ENCODE data around the gene SLC26A4. TPM values are rescaled to one million over a fixed set of nuclear protein-coding genes. Genes with fewer than 3 reads are reported as not detected.

SLC26A4 gene
- total RNA-seq, 1 donor from 2014 or later = 0.12 TPM

DNA sequence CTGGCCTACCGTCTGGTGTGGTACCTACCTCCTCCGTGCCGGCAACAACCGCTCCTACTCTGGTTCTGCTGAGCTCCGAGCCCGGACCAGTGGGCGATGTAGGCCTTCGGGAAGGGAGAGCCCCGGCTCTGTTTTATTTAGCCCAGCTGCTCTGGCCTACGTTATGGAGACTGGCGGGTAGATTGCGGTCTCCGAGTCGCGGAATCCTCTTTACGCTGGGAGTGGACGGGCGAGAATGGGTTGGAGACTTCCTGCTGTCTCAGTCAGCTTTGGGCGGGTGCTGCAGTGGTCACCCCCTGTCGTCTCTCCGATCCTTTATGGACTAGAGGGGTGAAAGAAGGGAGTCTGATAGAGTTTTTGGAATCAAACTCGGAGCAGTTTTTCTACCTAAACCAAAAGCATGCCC lies 83.7 kb downstream of the SLC26A4 start:
- TF ChIP-seq, protein P1, sequence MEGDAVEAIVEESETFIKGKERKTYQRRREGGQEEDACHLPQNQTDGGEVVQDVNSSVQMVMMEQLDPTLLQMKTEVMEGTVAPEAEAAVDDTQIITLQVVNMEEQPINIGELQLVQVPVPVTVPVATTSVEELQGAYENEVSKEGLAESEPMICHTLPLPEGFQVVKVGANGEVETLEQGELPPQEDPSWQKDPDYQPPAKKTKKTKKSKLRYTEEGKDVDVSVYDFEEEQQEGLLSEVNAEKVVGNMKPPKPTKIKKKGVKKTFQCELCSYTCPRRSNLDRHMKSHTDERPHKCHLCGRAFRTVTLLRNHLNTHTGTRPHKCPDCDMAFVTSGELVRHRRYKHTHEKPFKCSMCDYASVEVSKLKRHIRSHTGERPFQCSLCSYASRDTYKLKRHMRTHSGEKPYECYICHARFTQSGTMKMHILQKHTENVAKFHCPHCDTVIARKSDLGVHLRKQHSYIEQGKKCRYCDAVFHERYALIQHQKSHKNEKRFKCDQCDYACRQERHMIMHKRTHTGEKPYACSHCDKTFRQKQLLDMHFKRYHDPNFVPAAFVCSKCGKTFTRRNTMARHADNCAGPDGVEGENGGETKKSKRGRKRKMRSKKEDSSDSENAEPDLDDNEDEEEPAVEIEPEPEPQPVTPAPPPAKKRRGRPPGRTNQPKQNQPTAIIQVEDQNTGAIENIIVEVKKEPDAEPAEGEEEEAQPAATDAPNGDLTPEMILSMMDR (conservative IDR thresholded peaks at IDR 0.05) = no peak
- DNase-seq (ENCODE audit: low read depth, low spot score) = no peak
- Mint-ChIP-seq H3K9me3 (no peaks in the 10 kb centered on the region), H3K27me3 (ENCODE audit: low read depth) (peaks cover 18% of the 10 kb centered on the region), H3K36me3 (ENCODE audit: low read depth) (no peaks in the 10 kb centered on the region), H3K4me1 (peaks cover 28% of the 10 kb centered on the region), H3K27ac (ENCODE audit: unreplicated experiment) (peak overlapping the region; percentile 100), H3K4me3 (peak overlapping the region; percentile 98)

DNA sequence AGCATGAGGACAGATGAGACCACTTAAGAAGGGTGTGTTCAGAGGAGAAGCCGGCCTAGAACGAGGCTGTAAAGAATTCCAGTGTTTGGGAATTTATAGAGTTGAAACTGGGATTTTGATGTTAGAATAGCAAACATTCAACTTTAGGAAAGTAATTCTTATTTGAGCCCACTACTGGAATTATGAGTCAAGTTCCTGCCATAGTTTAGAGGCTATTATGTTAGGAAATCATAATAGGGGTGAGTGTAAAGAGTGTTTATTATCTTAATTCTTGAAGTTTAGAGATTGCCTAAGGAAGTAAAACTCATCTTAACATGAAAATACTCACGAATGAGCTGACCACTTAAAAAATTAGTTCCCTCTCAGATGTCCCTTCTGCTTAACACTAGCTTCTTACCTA lies 85.4 kb downstream of the SLC26A4 start:
- H3K27ac Mint-ChIP-seq (ENCODE audit: unreplicated experiment) = no peak overlapping the region

DNA sequence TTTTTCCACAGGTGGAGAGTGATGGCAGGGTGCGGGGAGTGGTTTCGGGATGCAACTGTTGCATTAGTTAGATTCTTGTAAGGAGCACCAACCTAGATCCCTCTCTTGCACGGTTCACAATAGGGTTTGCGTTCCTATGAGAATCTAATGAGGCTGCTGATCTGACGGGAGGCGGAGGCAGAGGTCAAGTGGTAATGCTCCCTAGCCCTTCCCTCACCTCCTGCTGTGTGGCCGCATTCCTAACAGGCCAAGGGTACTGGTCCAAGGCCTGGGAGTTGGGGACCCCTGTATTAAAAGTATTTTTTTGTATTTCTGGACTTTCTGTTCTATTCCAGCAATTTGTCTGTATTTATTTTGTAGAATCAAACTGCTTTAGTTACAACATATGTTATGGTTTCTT lies 90.5 kb downstream of the SLC26A4 start:
- Mint-ChIP-seq H3K4me1 (peaks cover 3% of the 10 kb centered on the region), H3K9me3 (no peaks in the 10 kb centered on the region), H3K4me3 (no peak overlapping the region), H3K27ac (ENCODE audit: unreplicated experiment) (no peak overlapping the region), H3K27me3 (ENCODE audit: low read depth) (no peaks in the 10 kb centered on the region), H3K36me3 (ENCODE audit: low read depth) (peaks cover 6% of the 10 kb centered on the region)
- DNase-seq (ENCODE audit: low read depth, low spot score) = no peak
- TF ChIP-seq, protein P1 (conservative IDR thresholded peaks at IDR 0.05) = no peak

More for the DNA sequence above, 85.4 kb downstream of the SLC26A4 start:
- peak overlapping the region; percentile 69 for H3K4me3 Mint-ChIP-seq
- H3K9me3 Mint-ChIP-seq = no peaks in the 10 kb centered on the region
- TF ChIP-seq, protein P1 (conservative IDR thresholded peaks at IDR 0.05) = no peak
- peaks cover 28% of the 10 kb centered on the region for H3K4me1 Mint-ChIP-seq
- DNase-seq (ENCODE audit: low read depth, low spot score) = no peak
- H3K27me3 Mint-ChIP-seq (ENCODE audit: low read depth) = peaks cover 2% of the 10 kb centered on the region
- H3K36me3 Mint-ChIP-seq (ENCODE audit: low read depth) = no peaks in the 10 kb centered on the region

DNA sequence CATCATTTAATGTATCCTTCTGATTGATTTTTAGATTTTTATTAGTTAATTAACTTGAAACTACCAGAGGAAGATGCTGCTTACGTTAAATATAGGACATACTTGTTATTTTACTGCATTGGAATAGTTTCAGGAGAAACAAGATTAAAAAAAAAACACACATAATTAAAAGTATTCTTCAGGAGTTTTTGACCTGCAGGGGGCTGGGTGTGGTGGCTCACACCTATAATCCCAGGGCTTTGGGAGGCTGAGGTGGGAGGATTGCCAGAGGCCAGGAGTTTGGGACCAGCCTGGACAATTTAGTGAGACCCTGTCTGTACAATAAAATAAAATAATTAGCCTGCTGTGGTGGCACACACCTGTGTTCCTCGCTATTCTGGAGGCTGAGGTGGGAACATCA lies 94.0 kb downstream of the SLC26A4 start:
- Mint-ChIP-seq H3K27me3 (ENCODE audit: low read depth) (no peaks in the 10 kb centered on the region), H3K4me3 (no peak overlapping the region), H3K4me1 (no peaks in the 10 kb centered on the region), H3K9me3 (no peaks in the 10 kb centered on the region), H3K36me3 (ENCODE audit: low read depth) (peaks cover 22% of the 10 kb centered on the region), H3K27ac (ENCODE audit: unreplicated experiment) (no peak overlapping the region)
- TF ChIP-seq, protein P1 (conservative IDR thresholded peaks at IDR 0.05) = peak; percentile 47
- no peak for DNase-seq (ENCODE audit: low read depth, low spot score)

DNA sequence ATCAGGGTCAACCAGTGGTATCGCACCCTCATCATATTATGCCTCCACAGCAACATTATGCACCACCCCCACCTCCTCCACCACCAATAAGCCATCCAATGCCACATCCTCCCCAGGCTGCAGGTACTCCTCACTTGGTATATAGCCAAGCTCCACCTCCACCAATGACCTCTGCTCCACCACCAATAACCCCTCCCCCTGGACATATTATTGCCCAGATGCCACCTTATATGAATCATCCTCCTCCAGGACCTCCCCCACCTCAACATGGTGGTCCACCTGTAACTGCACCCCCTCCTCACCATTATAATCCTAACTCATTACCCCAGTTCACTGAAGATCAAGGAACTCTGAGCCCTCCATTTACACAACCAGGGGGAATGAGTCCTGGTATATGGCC lies 98.0 kb downstream of the SLC26A4 start:
- Mint-ChIP-seq H3K9me3 (no peaks in the 10 kb centered on the region), H3K4me3 (no peak overlapping the region), H3K27me3 (ENCODE audit: low read depth) (no peaks in the 10 kb centered on the region), H3K4me1 (no peaks in the 10 kb centered on the region), H3K36me3 (ENCODE audit: low read depth) (peaks cover 20% of the 10 kb centered on the region), H3K27ac (ENCODE audit: unreplicated experiment) (peak overlapping the region; percentile 84)
- DNase-seq (ENCODE audit: low read depth, low spot score) = no peak
- TF ChIP-seq, protein P1 (conservative IDR thresholded peaks at IDR 0.05) = no peak

DNA sequence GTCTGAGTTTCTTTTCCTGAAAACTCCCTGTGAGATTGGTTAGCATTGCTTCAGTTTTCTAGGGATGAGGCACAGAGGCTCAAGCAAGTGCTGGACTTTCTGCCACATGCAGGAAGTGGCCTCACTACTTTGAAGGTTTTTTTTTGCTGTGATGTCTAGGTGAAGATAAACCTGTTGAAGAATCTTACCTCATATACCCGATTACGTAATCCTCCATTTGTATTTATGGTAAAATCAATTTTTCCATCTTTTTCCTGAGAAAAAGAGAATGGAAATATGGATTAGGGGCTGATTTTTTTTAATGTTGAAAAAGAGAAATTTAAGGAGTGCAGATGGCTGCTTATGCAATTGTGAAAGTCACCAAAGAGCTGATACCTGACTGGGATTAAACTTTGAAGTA lies 106.8 kb downstream of the SLC26A4 start:
- H3K9me3 Mint-ChIP-seq = no peaks in the 10 kb centered on the region
- H3K36me3 Mint-ChIP-seq (ENCODE audit: low read depth) = no peaks in the 10 kb centered on the region
- H3K27ac Mint-ChIP-seq (ENCODE audit: unreplicated experiment) = no peak overlapping the region
- TF ChIP-seq, protein P1 (conservative IDR thresholded peaks at IDR 0.05) = no peak
- peaks cover 10% of the 10 kb centered on the region for H3K27me3 Mint-ChIP-seq (ENCODE audit: low read depth)
- no peak for DNase-seq (ENCODE audit: low read depth, low spot score)
- no peak overlapping the region for H3K4me3 Mint-ChIP-seq
- no peaks in the 10 kb centered on the region for H3K4me1 Mint-ChIP-seq

Data from neural crest cell (in vitro differentiated cells).